Colonic mucosa (tissue), 4 donors: ENCODE measurements around the gene ABCA5. TPM values are rescaled to one million over a fixed set of nuclear protein-coding genes. Genes with fewer than 3 reads are reported as not detected.

Experiments used
- DNase-seq: peaks from one replicate; pipeline ENCODE4 v3.0.0-alpha.2; 2020
- H3K27ac ChIP-seq: fragments of 200-600 bp; one replicate; pipeline ENCODE4 v1.8.0; 2021
- H3K27me3 ChIP-seq: fragments of 200-600 bp; one replicate; pipeline ENCODE4 v1.8.0; 2021
- H3K36me3 ChIP-seq: fragments of 200-600 bp; one replicate; pipeline ENCODE4 v1.8.0; 2021
- H3K4me1 ChIP-seq: fragments of 200-600 bp; one replicate; pipeline ENCODE4 v1.8.0; 2021; ENCODE audit warnings: mild to moderate bottlenecking
- H3K4me3 ChIP-seq: fragments of 200-600 bp; one replicate; pipeline ENCODE4 v1.8.0; 2021
- H3K9ac ChIP-seq, 2 donors: one replicate each; pipeline ENCODE4 v1.7.0; 2013; ENCODE audit warnings: control low read depth in 2 of 2, low read depth in 2 of 2, low read length in 2 of 2
- H3K9me3 ChIP-seq: fragments of 200-600 bp; one replicate; pipeline ENCODE4 v1.8.0; 2021
- intact Hi-C: fragments of 100-400 bp; cut with DNase I; formaldehyde crosslinking; loops from one replicate; pipeline ENCODE4 v1.14.1; 2022
- total RNA-seq, 2 donors: library from RNA; stranded (reverse); fragmentation: NEBNext Ultra II Directional in 1 of 2; extraction: Animal tissue kit (Norgen Biotek cat#: 25700) in 1 of 2; gene quantifications; one replicate each; pipeline ENCODE4 v1.2.1, GENCODE V29; 2021
- TF ChIP-seq, protein P1 (sequence below): fragments of 200-600 bp; IDR thresholded peaks from one replicate; pipeline ENCODE4 v1.8.0; 2022; ENCODE audit warnings: antibody characterized with exemption, mild to moderate bottlenecking
- donor health status: healthy.
- donor health status: DM: no; HTN: no; CAD: no.
- donor health status: DM: no; HTN: no; CAD: no.

The ABCA5 gene
- total RNA-seq, 2 donors from 2014 or later, result 20.8 to 43.4 TPM

DNA sequence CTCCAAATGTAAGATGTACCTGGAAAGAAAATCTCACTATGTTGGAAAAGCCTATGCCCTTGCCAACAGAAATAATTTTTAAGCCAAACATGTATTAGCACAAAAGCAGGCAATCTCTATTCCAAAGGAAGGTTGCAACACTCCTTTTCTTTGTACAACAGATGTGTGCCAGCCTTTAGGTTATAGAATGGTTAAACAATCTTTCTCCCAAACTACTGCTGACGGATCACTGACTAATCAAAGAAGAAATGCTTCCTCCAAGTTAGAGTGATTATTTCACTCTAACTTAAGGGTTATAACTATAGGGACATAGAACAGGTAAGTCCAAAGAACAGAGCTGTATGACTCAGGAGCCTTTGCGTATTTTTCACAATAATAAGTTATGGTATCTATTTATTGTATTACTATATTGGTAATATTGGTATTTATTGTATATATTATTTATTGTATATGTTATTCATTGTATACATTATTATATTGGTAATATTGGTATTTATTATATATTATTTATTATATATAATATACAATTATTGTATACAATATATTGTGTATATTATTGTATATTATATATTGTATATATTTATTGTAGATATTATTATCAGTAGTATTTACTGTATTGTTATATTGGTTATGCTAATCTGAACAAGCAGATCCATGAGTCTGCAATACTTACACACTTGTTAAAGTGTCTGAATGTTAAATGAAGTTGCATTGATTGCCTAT, 36.7 kb upstream of the ABCA5 start:
- Histone ChIP-seq H3K27ac (no peak overlapping the region), H3K36me3 (no peaks in the 10 kb centered on the region), H3K9ac (no peak overlapping the region), H3K4me3 (no peak overlapping the region), H3K27me3 (no peaks in the 10 kb centered on the region), H3K9me3 (no peaks in the 10 kb centered on the region), H3K4me1 (no peaks in the 10 kb centered on the region)
- TF ChIP-seq, protein P1, sequence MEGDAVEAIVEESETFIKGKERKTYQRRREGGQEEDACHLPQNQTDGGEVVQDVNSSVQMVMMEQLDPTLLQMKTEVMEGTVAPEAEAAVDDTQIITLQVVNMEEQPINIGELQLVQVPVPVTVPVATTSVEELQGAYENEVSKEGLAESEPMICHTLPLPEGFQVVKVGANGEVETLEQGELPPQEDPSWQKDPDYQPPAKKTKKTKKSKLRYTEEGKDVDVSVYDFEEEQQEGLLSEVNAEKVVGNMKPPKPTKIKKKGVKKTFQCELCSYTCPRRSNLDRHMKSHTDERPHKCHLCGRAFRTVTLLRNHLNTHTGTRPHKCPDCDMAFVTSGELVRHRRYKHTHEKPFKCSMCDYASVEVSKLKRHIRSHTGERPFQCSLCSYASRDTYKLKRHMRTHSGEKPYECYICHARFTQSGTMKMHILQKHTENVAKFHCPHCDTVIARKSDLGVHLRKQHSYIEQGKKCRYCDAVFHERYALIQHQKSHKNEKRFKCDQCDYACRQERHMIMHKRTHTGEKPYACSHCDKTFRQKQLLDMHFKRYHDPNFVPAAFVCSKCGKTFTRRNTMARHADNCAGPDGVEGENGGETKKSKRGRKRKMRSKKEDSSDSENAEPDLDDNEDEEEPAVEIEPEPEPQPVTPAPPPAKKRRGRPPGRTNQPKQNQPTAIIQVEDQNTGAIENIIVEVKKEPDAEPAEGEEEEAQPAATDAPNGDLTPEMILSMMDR, result no peak
- DNase-seq, result no peak
- intact Hi-C loops, result no loop called here

DNA sequence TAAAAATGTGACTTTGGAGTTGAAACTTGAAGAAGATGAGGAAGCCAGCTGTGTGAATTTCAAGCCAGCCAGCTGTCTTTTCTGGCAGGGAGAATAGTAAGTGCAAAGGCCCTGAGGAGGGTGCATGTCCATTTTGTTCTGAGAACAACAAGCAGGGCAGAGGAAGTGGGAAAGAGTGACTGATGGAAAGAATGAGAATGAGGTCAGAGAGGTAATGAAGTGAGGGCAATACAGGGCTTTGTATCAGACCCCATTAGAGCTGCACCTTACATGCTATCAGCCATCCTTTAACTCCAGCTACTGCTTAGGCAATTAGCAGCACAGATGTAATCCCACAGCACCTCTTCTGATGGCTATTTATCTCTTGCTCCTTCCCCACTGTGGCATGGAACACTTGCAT, 34.2 kb upstream of the ABCA5 start:
- no peak for DNase-seq
- H3K4me1 ChIP-seq, result no peaks in the 10 kb centered on the region
- TF ChIP-seq, protein P1, result no peak
- H3K9me3 ChIP-seq, result no peaks in the 10 kb centered on the region
- no peak overlapping the region for H3K9ac ChIP-seq
- H3K4me3 ChIP-seq, result no peak overlapping the region
- H3K36me3 ChIP-seq, result no peaks in the 10 kb centered on the region
- H3K27ac ChIP-seq, result no peak overlapping the region
- no peaks in the 10 kb centered on the region for H3K27me3 ChIP-seq
- intact Hi-C loops, result no loop called here

DNA sequence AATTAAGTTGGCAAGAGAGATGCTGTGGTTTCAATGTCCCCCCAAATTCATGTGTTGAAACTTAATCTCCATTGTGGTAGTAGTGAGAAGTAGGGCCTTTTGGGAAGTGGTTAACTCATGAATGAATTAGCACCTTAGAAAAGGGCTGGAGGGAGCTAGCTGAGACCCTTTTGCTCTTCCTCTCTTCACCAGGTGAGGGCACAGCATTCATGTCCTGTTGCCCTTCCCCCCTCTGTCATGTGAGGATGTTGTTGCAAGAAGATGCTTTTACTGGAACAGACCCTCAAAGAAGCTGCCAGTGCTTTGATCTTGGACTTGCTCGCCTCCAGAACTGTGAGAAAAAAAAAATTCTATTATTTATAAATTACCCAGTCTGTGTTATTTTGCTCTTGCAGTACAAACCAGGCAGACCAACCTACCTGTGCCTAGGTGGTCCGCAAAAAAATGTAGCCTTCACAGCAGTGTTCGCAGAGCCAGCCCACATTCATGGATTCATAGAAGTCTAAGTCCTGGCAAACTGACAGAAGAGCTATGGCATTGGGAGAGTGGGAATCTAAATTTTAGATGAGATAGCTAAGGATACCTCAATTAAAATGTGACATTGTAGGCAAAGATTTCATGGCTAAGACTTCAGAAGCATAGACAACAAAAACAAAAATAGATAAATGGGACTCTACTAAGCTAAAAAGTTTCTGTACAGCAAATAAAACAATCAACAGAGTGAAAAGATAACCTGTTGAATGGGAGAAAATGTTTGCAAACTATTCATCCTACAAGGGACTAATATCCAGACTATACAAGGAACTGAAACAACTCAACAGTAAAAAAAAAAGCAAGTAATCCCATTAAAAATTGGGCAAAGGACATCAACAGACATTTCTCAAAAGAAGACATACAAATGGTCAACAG, 32.0 kb upstream of the ABCA5 start:
- H3K9me3 ChIP-seq, result no peaks in the 10 kb centered on the region
- no peak for DNase-seq
- no peak overlapping the region for H3K9ac ChIP-seq
- intact Hi-C loops, result no loop called here
- H3K4me3 ChIP-seq, result no peak overlapping the region
- TF ChIP-seq, protein P1, result no peak
- H3K4me1 ChIP-seq, result no peaks in the 10 kb centered on the region
- H3K27ac ChIP-seq, result no peak overlapping the region
- H3K36me3 ChIP-seq, result no peaks in the 10 kb centered on the region
- H3K27me3 ChIP-seq, result no peaks in the 10 kb centered on the region

DNA sequence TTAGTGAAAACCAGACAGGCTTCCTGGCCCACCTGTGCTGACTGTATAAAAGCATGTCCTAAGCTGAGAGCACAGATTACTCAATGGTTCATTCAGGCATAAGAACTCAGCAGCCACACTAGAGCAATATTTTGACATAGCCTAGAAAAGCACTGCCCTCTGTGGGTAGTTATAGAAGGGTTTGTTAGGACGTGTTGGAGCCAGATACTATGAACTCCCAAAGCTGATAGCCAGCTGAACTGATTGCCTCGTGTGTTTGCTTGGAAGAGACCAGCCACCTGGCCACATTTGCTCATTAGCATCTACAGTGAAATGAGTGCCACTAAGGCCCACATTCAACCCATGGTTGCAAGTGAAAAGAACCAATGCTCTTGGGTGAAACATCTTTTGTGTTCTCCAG, 30.8 kb upstream of the ABCA5 start:
- TF ChIP-seq, protein P1, result no peak
- intact Hi-C loops, result no loop called here
- H3K4me3 ChIP-seq, result no peak overlapping the region
- H3K36me3 ChIP-seq, result no peaks in the 10 kb centered on the region
- no peak overlapping the region for H3K9ac ChIP-seq
- no peak for DNase-seq
- no peaks in the 10 kb centered on the region for H3K27me3 ChIP-seq
- H3K9me3 ChIP-seq, result no peaks in the 10 kb centered on the region
- H3K4me1 ChIP-seq, result no peaks in the 10 kb centered on the region
- H3K27ac ChIP-seq, result no peak overlapping the region

DNA sequence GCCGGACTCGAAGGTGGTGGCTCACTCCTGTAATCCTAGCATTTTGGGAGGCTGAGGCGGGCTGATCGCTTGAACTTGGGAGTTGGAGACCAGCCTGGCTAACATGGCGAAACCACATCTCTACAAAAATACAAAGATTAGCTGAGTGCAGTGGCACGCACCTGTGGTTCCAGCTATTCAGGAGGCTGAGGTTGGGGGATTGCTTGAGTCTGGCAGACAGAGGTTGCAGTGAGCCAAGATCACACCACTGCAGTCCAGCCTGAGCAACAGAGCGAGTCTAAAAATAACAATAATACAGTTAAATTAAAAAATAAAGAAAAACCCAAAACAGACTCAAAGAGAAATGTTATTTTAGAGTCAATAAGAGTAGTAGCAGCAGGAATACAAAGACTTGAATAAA, 29.7 kb upstream of the ABCA5 start:
- DNase-seq, result no peak
- Histone ChIP-seq H3K9ac (no peak overlapping the region), H3K9me3 (no peaks in the 10 kb centered on the region), H3K27ac (no peak overlapping the region), H3K36me3 (no peaks in the 10 kb centered on the region), H3K4me3 (no peak overlapping the region), H3K27me3 (no peaks in the 10 kb centered on the region), H3K4me1 (no peaks in the 10 kb centered on the region)
- intact Hi-C loops, result no loop called here
- TF ChIP-seq, protein P1, result no peak
